Measurements from ENCODE around the gene KLRF2.

KLRF2 gene

GRCh38 chr12:9940375-9940774 is 59.1 kb downstream of the KLRF2 start (continued):
- TF ChIP-seq, protein P1, sequence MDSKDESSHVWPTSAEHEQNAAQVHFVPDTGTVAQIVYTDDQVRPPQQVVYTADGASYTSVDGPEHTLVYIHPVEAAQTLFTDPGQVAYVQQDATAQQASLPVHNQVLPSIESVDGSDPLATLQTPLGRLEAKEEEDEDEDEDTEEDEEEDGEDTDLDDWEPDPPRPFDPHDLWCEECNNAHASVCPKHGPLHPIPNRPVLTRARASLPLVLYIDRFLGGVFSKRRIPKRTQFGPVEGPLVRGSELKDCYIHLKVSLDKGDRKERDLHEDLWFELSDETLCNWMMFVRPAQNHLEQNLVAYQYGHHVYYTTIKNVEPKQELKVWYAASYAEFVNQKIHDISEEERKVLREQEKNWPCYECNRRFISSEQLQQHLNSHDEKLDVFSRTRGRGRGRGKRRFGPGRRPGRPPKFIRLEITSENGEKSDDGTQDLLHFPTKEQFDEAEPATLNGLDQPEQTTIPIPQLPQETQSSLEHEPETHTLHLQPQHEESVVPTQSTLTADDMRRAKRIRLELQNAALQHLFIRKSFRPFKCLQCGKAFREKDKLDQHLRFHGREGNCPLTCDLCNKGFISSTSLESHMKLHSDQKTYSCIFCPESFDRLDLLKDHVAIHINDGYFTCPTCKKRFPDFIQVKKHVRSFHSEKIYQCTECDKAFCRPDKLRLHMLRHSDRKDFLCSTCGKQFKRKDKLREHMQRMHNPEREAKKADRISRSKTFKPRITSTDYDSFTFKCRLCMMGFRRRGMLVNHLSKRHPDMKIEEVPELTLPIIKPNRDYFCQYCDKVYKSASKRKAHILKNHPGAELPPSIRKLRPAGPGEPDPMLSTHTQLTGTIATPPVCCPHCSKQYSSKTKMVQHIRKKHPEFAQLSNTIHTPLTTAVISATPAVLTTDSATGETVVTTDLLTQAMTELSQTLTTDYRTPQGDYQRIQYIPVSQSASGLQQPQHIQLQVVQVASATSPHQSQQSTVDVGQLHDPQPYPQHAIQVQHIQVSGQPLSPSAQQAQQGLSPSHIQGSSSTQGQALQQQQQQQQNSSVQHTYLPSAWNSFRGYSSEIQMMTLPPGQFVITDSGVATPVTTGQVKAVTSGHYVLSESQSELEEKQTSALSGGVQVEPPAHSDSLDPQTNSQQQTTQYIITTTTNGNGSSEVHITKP (tag by site-specific recombination; IDR thresholded peaks at IDR 0.05), result no peak
- no peak for TF ChIP-seq ZNF707 (tag by site-specific recombination; IDR thresholded peaks at IDR 0.05)
- TF ChIP-seq ZNF26 (tag by site-specific recombination; IDR thresholded peaks at IDR 0.05), result no peak
- TF ChIP-seq ZNF529 (tag by site-specific recombination; IDR thresholded peaks at IDR 0.05; ENCODE audit: insufficient replicate concordance), result no peak
- no peak for TF ChIP-seq ZBTB21 (tag by site-specific recombination; IDR thresholded peaks at IDR 0.05)
- no peak for TF ChIP-seq ZBTB8A (tag by site-specific recombination; IDR thresholded peaks at IDR 0.05)

GRCh38 chr12:9941838-9942237 is 60.5 kb downstream of the KLRF2 start:
- ChIA-PET POLR2A (no interaction called here), CTCF (interaction anchor here (0.7 kb wide), 1 partner anchor 48 kb away, joined by 4 read pairs; no protein-coding TSS in a partner anchor)
- no peak overlapping the region for H3K4me3 ChIP-seq (ENCODE audit: low read depth, low read length)
- no peaks in the 10 kb centered on the region for H3K36me3 ChIP-seq (ENCODE audit: control insufficient read depth in 2 of 2, insufficient read depth in 1 of 2, low read length in 2 of 2)
- no peaks in the 10 kb centered on the region; the same call in 1 of the 2 replicates for H3K9me3 ChIP-seq (ENCODE audit: control insufficient read depth, insufficient read depth, low read depth, low read length)
- H3K27ac ChIP-seq (ENCODE audit: extremely low read depth, low read depth, low read length), result no peak overlapping the region
- TF ChIP-seq, protein P2, sequence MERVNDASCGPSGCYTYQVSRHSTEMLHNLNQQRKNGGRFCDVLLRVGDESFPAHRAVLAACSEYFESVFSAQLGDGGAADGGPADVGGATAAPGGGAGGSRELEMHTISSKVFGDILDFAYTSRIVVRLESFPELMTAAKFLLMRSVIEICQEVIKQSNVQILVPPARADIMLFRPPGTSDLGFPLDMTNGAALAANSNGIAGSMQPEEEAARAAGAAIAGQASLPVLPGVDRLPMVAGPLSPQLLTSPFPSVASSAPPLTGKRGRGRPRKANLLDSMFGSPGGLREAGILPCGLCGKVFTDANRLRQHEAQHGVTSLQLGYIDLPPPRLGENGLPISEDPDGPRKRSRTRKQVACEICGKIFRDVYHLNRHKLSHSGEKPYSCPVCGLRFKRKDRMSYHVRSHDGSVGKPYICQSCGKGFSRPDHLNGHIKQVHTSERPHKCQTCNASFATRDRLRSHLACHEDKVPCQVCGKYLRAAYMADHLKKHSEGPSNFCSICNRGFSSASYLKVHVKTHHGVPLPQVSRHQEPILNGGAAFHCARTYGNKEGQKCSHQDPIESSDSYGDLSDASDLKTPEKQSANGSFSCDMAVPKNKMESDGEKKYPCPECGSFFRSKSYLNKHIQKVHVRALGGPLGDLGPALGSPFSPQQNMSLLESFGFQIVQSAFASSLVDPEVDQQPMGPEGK (tag by site-specific recombination; IDR thresholded peaks at IDR 0.05), result no peak
- no peak for TF ChIP-seq ZNF544 (tag by site-specific recombination; IDR thresholded peaks at IDR 0.05)
- no peak for TF ChIP-seq ZNF510 (tag by site-specific recombination; IDR thresholded peaks at IDR 0.05; ENCODE audit: insufficient replicate concordance)
- no peak for TF ChIP-seq ZNF549 (tag by site-specific recombination; IDR thresholded peaks at IDR 0.05)
- TF ChIP-seq ZNF514 (tag by site-specific recombination; IDR thresholded peaks at IDR 0.05), result no peak
- no peak for TF ChIP-seq REPIN1 (tag by site-specific recombination; IDR thresholded peaks at IDR 0.05; ENCODE audit: low read depth)
- no peak for TF ChIP-seq ZNF837 (tag by site-specific recombination; IDR thresholded peaks at IDR 0.05)
- no peak for TF ChIP-seq ZNF398 (tag by site-specific recombination; IDR thresholded peaks at IDR 0.05)
- TF ChIP-seq HOXD13 (CRISPR knock-in tag; IDR thresholded peaks at IDR 0.05; ENCODE audit: borderline replicate concordance), result no peak
- no peak for TF ChIP-seq WT1 (tag by site-specific recombination; IDR thresholded peaks at IDR 0.05)
- no peak for TF ChIP-seq ZNF747 (tag by site-specific recombination; IDR thresholded peaks at IDR 0.05)
- TF ChIP-seq EGR2 (tag by site-specific recombination; IDR thresholded peaks at IDR 0.05; ENCODE audit: low read depth), result no peak
- no peak for TF ChIP-seq ZNF19 (tag by site-specific recombination; IDR thresholded peaks at IDR 0.05; ENCODE audit: low read depth)
- no peaks in the 10 kb centered on the region; the same call in 1 of the 2 replicates for H3K4me1 ChIP-seq (ENCODE audit: control insufficient read depth, insufficient read depth, low read length)

All from HEK293 (cell line).